Epithelial cell of proximal tubule (primary cell): Measurements from ENCODE around the gene SAMD14. TPM values are rescaled to one million over a fixed set of nuclear protein-coding genes. Genes with fewer than 3 reads are reported as not detected.
A peak's percentile ranks its signal among the peaks of the same experiment; 100 is the strongest.

ENCODE experiments used
- DNase-seq: peaks from one replicate; pipeline ENCODE4 v3.0.0-alpha.2; 2011; ENCODE audit warnings: low read depth
- H3K4me3 ChIP-seq: 2 replicates; pipeline ENCODE4 v1.5.1; 2011; ENCODE audit warnings: low read depth, mild to moderate bottlenecking, low read length
- total RNA-seq: library from RNA; depleted of rRNA; stranded (reverse); fragments of >200 nt; gene quantifications from 2 replicates; pipeline ENCODE4 v1.2.3, GENCODE V29; 2015
- TF ChIP-seq, protein P1 (sequence below): conservative IDR thresholded peaks from 2 replicates; pipeline ENCODE4 v1.5.1; 2012; ENCODE audit warnings: low read depth, mild to moderate bottlenecking, low read length

SAMD14 gene
- total RNA-seq, 1 donor from 2014 or later = 11.5 TPM

DNA sequence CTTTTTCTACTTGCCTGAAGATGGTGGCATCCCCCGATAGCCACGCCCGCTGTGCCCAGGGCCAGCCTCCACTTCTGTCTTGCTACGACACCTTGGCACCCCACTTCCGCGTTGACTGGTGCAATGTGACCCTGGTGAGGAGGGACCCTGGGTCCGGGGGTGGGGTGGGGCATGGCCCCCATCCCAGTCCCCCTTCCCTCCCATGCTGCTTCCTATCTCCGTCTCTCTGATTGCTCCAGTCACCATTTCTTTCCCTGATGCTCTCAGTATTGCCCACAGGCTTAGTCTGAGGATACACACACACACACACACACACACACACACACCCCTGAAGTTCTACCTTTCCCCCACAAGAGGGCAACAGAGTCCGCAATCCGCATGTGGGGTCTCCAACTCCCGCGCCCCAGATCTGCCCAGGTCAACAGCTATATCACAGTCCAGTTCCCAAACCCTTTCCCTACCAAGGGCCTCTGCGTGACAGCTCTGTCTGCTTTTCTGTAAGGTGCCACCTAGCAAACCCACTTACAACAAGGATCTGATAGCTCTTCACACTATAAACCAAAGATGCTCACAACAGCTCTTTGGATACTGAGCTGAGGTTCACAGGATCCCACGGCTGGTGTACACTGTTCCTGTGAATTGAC, 39.3 kb upstream of the SAMD14 start:
- TF ChIP-seq, protein P1, sequence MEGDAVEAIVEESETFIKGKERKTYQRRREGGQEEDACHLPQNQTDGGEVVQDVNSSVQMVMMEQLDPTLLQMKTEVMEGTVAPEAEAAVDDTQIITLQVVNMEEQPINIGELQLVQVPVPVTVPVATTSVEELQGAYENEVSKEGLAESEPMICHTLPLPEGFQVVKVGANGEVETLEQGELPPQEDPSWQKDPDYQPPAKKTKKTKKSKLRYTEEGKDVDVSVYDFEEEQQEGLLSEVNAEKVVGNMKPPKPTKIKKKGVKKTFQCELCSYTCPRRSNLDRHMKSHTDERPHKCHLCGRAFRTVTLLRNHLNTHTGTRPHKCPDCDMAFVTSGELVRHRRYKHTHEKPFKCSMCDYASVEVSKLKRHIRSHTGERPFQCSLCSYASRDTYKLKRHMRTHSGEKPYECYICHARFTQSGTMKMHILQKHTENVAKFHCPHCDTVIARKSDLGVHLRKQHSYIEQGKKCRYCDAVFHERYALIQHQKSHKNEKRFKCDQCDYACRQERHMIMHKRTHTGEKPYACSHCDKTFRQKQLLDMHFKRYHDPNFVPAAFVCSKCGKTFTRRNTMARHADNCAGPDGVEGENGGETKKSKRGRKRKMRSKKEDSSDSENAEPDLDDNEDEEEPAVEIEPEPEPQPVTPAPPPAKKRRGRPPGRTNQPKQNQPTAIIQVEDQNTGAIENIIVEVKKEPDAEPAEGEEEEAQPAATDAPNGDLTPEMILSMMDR = peak; percentile 95
- H3K4me3 ChIP-seq = no peak overlapping the region
- DNase-seq = no peak

DNA sequence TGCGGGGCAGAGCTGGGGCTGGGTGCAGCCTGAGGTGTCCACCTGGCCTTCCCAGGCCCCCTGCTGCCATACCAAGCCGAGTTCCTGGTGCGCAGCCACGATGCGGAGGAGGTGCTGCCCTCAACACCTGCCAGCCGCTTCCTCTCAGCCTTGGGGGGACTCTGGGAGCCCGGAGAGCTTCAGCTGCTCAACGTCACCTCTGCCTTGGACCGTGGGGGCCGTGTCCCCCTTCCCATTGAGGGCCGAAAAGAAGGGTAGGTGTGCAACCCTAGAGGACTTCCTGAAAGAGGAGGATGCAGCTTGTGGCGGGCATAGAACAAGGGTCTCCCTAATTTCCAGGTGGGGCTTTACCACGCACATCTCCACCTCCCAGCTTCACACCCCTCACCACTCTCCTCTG, 38.4 kb upstream of the SAMD14 start:
- H3K4me3 ChIP-seq = no peak overlapping the region
- TF ChIP-seq, protein P1 = no peak
- no peak for DNase-seq

DNA sequence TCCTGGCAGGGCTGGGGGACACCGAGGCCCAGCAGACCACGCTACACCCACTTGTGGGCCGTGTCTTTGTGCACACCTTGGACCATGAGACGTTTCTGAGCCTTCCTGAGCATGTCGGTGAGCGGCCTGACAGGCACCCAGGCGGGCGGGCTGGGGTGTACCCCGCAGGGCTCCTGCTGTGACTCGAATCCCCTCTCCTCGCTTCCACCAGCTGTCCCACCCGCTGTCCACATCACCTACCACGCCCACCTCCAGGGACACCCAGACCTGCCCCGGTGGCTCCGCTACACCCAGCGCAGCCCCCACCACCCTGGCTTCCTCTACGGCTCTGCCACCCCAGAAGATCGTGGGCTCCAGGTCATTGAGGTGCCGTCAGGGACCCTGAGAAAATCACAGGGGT, 37.4 kb upstream of the SAMD14 start:
- TF ChIP-seq, protein P1 = no peak
- no peak for DNase-seq

DNA sequence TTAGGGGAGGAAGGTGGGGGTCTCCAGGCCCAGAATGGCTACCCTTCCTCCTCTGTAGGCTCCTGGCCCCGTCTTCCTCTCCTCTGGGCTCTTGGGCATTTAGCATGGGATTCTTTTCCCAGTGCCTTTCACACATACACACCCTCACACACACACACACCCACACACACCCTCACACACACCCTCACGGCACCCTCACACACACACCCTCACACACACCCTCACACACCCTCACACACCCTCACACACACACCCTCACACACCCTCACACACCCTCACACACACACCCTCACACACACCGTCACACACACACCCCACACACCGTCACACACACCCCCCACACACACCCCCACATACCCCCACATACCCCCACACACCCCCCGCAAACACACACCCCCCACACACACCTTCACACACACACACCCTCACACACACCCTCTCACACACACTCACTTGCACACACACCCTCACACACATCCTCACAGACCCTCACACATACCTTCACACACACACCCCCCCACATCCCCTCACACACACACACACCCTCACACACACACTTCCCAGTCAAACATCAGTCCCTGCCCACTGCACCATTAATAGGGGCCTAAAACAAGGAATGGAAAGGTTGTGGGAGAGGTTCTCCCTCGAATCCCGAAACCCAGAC, 36.7 kb upstream of the SAMD14 start:
- TF ChIP-seq, protein P1 = no peak
- H3K4me3 ChIP-seq = no peak overlapping the region

More for the DNA sequence above, 37.4 kb upstream of the SAMD14 start:
- H3K4me3 ChIP-seq = no peak overlapping the region

DNA sequence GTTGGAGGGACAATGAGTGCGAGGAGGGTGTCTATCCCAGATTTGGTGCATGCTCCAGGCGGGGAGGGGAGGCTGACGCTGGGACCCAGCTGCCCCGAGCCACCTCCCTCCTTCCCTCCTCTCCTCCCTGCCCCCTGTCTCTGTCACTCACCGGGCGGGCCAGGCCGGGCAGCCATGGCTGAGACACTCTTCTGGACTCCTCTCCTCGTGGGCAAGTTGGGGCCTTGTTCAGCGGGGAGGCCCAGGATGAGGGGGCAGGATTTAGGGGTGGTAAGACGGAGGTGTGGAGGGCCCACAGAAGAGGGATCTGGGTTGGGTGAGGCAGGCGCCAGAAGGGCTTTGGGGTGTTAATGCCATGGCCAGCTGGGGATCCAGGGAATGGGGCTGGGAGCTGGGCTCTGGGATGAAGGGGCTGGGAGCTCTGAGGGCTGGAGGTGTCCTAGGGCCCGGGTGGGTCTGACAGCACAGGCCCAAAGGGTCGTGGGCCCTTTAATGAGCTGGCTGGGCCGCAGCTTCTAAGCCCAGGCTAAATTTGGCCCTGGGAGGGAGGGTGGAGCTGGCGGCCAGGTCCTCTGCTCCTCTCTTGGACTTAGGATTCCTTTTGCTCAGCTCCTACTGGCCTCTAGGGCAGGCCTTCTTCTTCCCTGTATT, 36.0 kb upstream of the SAMD14 start, which contains the start of gene SGCA:
Gene SGCA (plus strand): TSS at position 139 of the 651 bp plus-strand sequence. CDS start 36 bp downstream, at position 175.
- TF ChIP-seq, protein P1 = no peak
- no peak for DNase-seq
- H3K4me3 ChIP-seq = no peak within 1 kb of the TSS

More for the DNA sequence above, 36.7 kb upstream of the SAMD14 start:
- no peak for DNase-seq

DNA sequence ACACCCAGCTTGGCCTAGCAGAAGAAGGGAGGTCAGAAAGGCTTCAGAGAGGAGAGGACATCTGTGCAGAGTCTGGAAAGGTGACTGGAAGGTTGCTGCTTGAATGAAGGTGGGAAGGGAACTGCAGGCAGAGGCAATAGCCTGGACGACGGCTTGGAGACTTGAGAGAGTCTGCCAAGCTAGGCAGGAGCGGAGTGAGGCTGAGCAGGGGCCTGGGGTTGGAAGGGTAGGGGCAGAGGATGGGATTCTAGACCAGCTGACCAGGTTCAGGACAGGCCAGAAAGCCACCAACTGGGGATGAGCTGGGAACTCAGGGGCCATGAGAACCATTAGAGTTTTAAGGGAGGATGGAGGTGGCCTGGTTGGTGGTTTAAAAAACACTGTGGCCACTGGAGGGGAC, 35.5 kb upstream of the SAMD14 start:
- DNase-seq = no peak
- TF ChIP-seq, protein P1 = no peak

More for the DNA sequence above, 35.5 kb upstream of the SAMD14 start:
- no peak overlapping the region for H3K4me3 ChIP-seq
